BE2C (cell line): ENCODE data around the gene RAB14.
A peak's percentile ranks its signal among the peaks of the same experiment; 100 is the strongest.

ENCODE experiments used
- DNase-seq: peaks from one replicate; pipeline ENCODE4 v3.0.0-alpha.2; 2020
- H3K27me3 ChIP-seq: fragments of 250-450 bp; sonication (Bioruptor Pico); 2 replicates; pipeline ENCODE4 v1.5.1; 2020; ENCODE audit warnings: mild to moderate bottlenecking
- H3K36me3 ChIP-seq: fragments of 250-450 bp; sonication (Bioruptor Pico); 2 replicates; pipeline ENCODE4 v1.5.1; 2020; ENCODE audit warnings: mild to moderate bottlenecking
- H3K4me1 ChIP-seq: fragments of 250-450 bp; sonication (Bioruptor Pico); 2 replicates; pipeline ENCODE4 v1.5.1; 2020
- H3K4me3 ChIP-seq: 2 replicates; pipeline ENCODE4 v1.5.1; 2011; ENCODE audit warnings: low read depth, low read length
- H3K9me3 ChIP-seq: fragments of 250-450 bp; sonication (Bioruptor Pico); 2 replicates; pipeline ENCODE4 v1.5.1; 2020
- CTCF ChIP-seq: IDR thresholded peaks from 2 replicates; pipeline ENCODE4 v1.5.1; 2012; ENCODE audit warnings: mild to moderate bottlenecking, low read depth, low read length

RAB14 gene

GRCh38 chr9:121200356-121200755 lies 1.3 kb downstream of the RAB14 start:
- Histone ChIP-seq H3K9me3 (no peaks in the 10 kb centered on the region), H3K27me3 (no peaks in the 10 kb centered on the region), H3K4me1 (peaks cover 7% of the 10 kb centered on the region), H3K36me3 (peaks cover 5% of the 10 kb centered on the region; the same call in 1 of the 2 replicates), H3K4me3 (peak overlapping the region; percentile 86)
- TF ChIP-seq CTCF: no peak
- no peak for DNase-seq

GRCh38 chr9:121199921-121200320 lies 1.7 kb downstream of the RAB14 start:
- no peaks in the 10 kb centered on the region for H3K9me3 ChIP-seq
- peaks cover 5% of the 10 kb centered on the region; the same call in 1 of the 2 replicates for H3K36me3 ChIP-seq
- H3K4me1 ChIP-seq: peaks cover 7% of the 10 kb centered on the region
- H3K4me3 ChIP-seq: peak overlapping the region; percentile 86
- no peaks in the 10 kb centered on the region for H3K27me3 ChIP-seq
- DNase-seq: no peak
- TF ChIP-seq CTCF: no peak

- peaks cover 7% of the 10 kb centered on the region for H3K4me1 ChIP-seq
- H3K9me3 ChIP-seq: no peaks in the 10 kb centered on the region
- H3K27me3 ChIP-seq: no peaks in the 10 kb centered on the region
- peak overlapping the region; percentile 86 for H3K4me3 ChIP-seq
- peaks cover 5% of the 10 kb centered on the region; the same call in 1 of the 2 replicates for H3K36me3 ChIP-seq
- DNase-seq: no peak
- TF ChIP-seq CTCF: no peak
Measured at GRCh38 chr9:121198512-121199042, 3.1 kb downstream of the RAB14 start.

GRCh38 chr9:121197132-121197531 lies 4.5 kb downstream of the RAB14 start:
- Histone ChIP-seq H3K36me3 (peaks cover 5% of the 10 kb centered on the region; the same call in 1 of the 2 replicates), H3K4me3 (no peak overlapping the region), H3K4me1 (peaks cover 7% of the 10 kb centered on the region), H3K9me3 (no peaks in the 10 kb centered on the region), H3K27me3 (no peaks in the 10 kb centered on the region)
- no peak for TF ChIP-seq CTCF
- DNase-seq: no peak

GRCh38 chr9:121196389-121196788 lies 5.3 kb downstream of the RAB14 start:
- no peak overlapping the region for H3K4me3 ChIP-seq
- peaks cover 4% of the 10 kb centered on the region; the same call in 1 of the 2 replicates for H3K36me3 ChIP-seq
- H3K27me3 ChIP-seq: no peaks in the 10 kb centered on the region
- H3K9me3 ChIP-seq: no peaks in the 10 kb centered on the region
- peaks cover 7% of the 10 kb centered on the region for H3K4me1 ChIP-seq
- peak; percentile 16 for DNase-seq
- TF ChIP-seq CTCF: no peak

GRCh38 chr9:121194730-121195129 lies 6.9 kb downstream of the RAB14 start:
- Histone ChIP-seq H3K9me3 (no peaks in the 10 kb centered on the region), H3K27me3 (no peaks in the 10 kb centered on the region), H3K4me1 (peaks cover 8% of the 10 kb centered on the region), H3K4me3 (no peak overlapping the region), H3K36me3 (0 out of 2 replicates have a peak, but pooled peaks cover under 1% of the 10 kb centered on the region)
- no peak for DNase-seq
- no peak for TF ChIP-seq CTCF
